Mammary epithelial cell (primary cell): Measurements from ENCODE around the gene ABCD3.

ENCODE experiments used
- CTCF ChIP-seq, 2 donors: IDR thresholded peaks in 1 of 2; conservative IDR thresholded peaks in 1 of 2; 2 replicates each; pipeline ENCODE4 v1.5.1; 2011 to 2012; ENCODE audit warnings: inconsistent platforms in 2 of 2, low read length in 2 of 2, mild to moderate bottlenecking in 2 of 2, control low read depth in 1 of 2, low read depth in 1 of 2; ENCODE audit not compliant: insufficient read depth in 1 of 2; ENCODE audit errors: extremely low read depth in 1 of 2
- EZH2 ChIP-seq: IDR thresholded peaks from 2 replicates; pipeline ENCODE4 v1.6.1; 2012; ENCODE audit warnings: low read length, inconsistent platforms, borderline replicate concordance

GRCh38 chr1:94549706-94550105, 131.5 kb downstream of the ABCD3 start:
- TF ChIP-seq CTCF (conservative IDR thresholded peaks at IDR 0.05 in 1 of 2, IDR thresholded peaks at IDR 0.05 in 1 of 2; ENCODE audit: extremely low read depth in 1 of 2, insufficient read depth in 1 of 2, low read depth in 1 of 2, low read length in 2 of 2) (no peak), EZH2 (no peak)
